HCT116 (cell line): Measurements from ENCODE around the gene ADGRV1. TPM values are rescaled to one million over a fixed set of nuclear protein-coding genes. Genes with fewer than 3 reads are reported as not detected.

Experiments
- ATAC-seq: fragments of 200-7000 bp; cut with Tn5 transposase; 2 replicates; pipeline ENCODE4 v1.9.1; 2020; ENCODE audit warnings: mild to moderate bottlenecking, moderate library complexity
- BruUV-seq: library from RNA; stranded (reverse); fragments of 400-500 nt; replicated peaks from 2 replicates; lab custom pipeline; 2021; lab: Mats Ljungman, UMichigan
- CTCF ChIA-PET: fragments of 300-600 bp; sonication (Branson Sonifier 250); formaldehyde crosslinking; loops from one replicate; lab custom pipeline; 2021; ENCODE audit warnings: antibody characterized with exemption; lab: Charles Lee
- POLR2A ChIA-PET: fragments of 300-600, 350-600 bp; sonication (Branson Sonifier 250); formaldehyde crosslinking; loops from one replicate; lab custom pipeline; 2021; ENCODE audit warnings: antibody characterized with exemption; lab: Charles Lee
- RAD21 ChIA-PET, 2 experiments: fragments of 300-600 bp; sonication (Branson Sonifier 250); formaldehyde crosslinking; loops; one replicate each; lab custom pipeline; 2023; ENCODE audit warnings: low total read pairs in 2 of 2; ENCODE audit not compliant: uncharacterized antibody in 2 of 2, unreplicated experiment in 2 of 2, low non-redundant PET in 1 of 2; lab: Charles Lee
- DNase-seq: peaks from one replicate; pipeline ENCODE4 v3.0.0-alpha.2; 2010; ENCODE audit warnings: low read depth, low spot score
- H2AFZ ChIP-seq: fragments of 200-600 bp; shearing (Covaris generic), sonication (generic); 2 replicates; pipeline ENCODE4 v1.6.1; 2017; ENCODE audit warnings: low read depth, mixed run types, mixed read lengths, antibody characterized with exemption, low read length; ENCODE audit not compliant: poor library complexity, severe bottlenecking
- H3K27ac ChIP-seq: 2 replicates; pipeline ENCODE4 v1.5.1; 2012; ENCODE audit warnings: low read depth, low read length
- H3K27me3 ChIP-seq: fragments of 200-600 bp; sonication (generic); 2 replicates; pipeline ENCODE4 v1.6.1; 2016; ENCODE audit warnings: mixed run types, low read length, mixed read lengths; ENCODE audit not compliant: insufficient read depth
- H3K36me3 ChIP-seq, 2 experiments: fragments of 200-500 bp in 1 of 2; fragments of 200-600 bp in 1 of 2; sonication (Bioruptor generic) in 1 of 2; sonication (generic) in 1 of 2; 2 replicates each; pipeline versions ENCODE4 v1.5.1 to v1.6.1; 2014 to 2016; ENCODE audit warnings: low read length in 2 of 2, inconsistent platforms in 1 of 2, mixed read lengths in 1 of 2, mixed run types in 1 of 2; ENCODE audit not compliant: insufficient read depth in 2 of 2, control insufficient read depth in 1 of 2
- H3K4me1 ChIP-seq, 2 experiments: fragments of 200-600 bp in 1 of 2; sonication (generic) in 1 of 2; 2 replicates each; pipeline versions ENCODE4 v1.5.1 to v1.6.1; 2012 to 2017; ENCODE audit warnings: low read length in 2 of 2, inconsistent platforms in 1 of 2, mild to moderate bottlenecking in 1 of 2, mixed read lengths in 1 of 2, mixed run types in 1 of 2, moderate library complexity in 1 of 2; ENCODE audit not compliant: insufficient read depth in 2 of 2, control insufficient read depth in 1 of 2
- H3K4me2 ChIP-seq: fragments of 200-600 bp; sonication (generic); 2 replicates; pipeline ENCODE4 v1.6.1; 2017; ENCODE audit warnings: mixed run types, low read length, mixed read lengths
- H3K4me3 ChIP-seq, 2 experiments: fragments of 200-600 bp in 1 of 2; sonication (generic) in 1 of 2; replicated peaks in 1 of 2; 2 replicates each; pipeline ENCODE4 v1.5.1; 2011 to 2016; ENCODE audit warnings: low read length in 2 of 2, control low read depth in 1 of 2, low read depth in 1 of 2, mild to moderate bottlenecking in 1 of 2, mixed read lengths in 1 of 2, mixed run types in 1 of 2
- H3K79me2 ChIP-seq: fragments of 200-600 bp; sonication (generic); 2 replicates; pipeline ENCODE4 v1.6.1; 2017; ENCODE audit warnings: mild to moderate bottlenecking, mixed run types, low read length, moderate library complexity, mixed read lengths; ENCODE audit not compliant: insufficient read depth
- H3K9ac ChIP-seq: fragments of 200-600 bp; sonication (generic); 2 replicates; pipeline ENCODE4 v1.6.1; 2016; ENCODE audit warnings: low read length, mixed read lengths
- H3K9me2 ChIP-seq: fragments of 200-600 bp; sonication (generic), shearing (Covaris generic); 2 replicates; pipeline ENCODE4 v1.6.1; 2017; ENCODE audit warnings: mixed run types, mild to moderate bottlenecking, moderate library complexity; ENCODE audit not compliant: insufficient read depth
- H3K9me3 ChIP-seq, 2 experiments: fragments of 200-500 bp in 1 of 2; fragments of 200-600 bp in 1 of 2; sonication (Bioruptor generic) in 1 of 2; sonication (generic) in 1 of 2; 2 replicates each; pipeline ENCODE4 v1.6.1; 2014 to 2017; ENCODE audit warnings: low read length in 2 of 2, mixed read lengths in 2 of 2, inconsistent platforms in 1 of 2, low read depth in 1 of 2, mild to moderate bottlenecking in 1 of 2, mixed run types in 1 of 2, moderate library complexity in 1 of 2; ENCODE audit not compliant: control insufficient read depth in 1 of 2, insufficient read depth in 1 of 2
- H4K20me1 ChIP-seq: fragments of 200-600 bp; sonication (generic), shearing (Covaris generic); 2 replicates; pipeline ENCODE4 v1.6.1; 2017; ENCODE audit warnings: mixed run types, mild to moderate bottlenecking, moderate library complexity; ENCODE audit not compliant: insufficient read depth
- ATF3 ChIP-seq: IDR thresholded peaks from 2 replicates; pipeline ENCODE4 v1.6.1; 2012
- CEBPB ChIP-seq: IDR thresholded peaks from 2 replicates; pipeline ENCODE4 v1.6.1; 2012; ENCODE audit warnings: low read depth
- EGR1 ChIP-seq: IDR thresholded peaks from 2 replicates; pipeline ENCODE4 v1.6.1; 2012; ENCODE audit warnings: low read depth
- EZH2 ChIP-seq: fragments of 200-600 bp; sonication (generic); IDR thresholded peaks from 2 replicates; pipeline ENCODE4 v1.6.1; 2017; ENCODE audit warnings: antibody characterized with exemption, mixed run types
- EZH2phosphoT487 ChIP-seq: fragments of 200-600 bp; IDR thresholded peaks from 2 replicates; pipeline ENCODE4 v1.6.1; 2018; ENCODE audit warnings: antibody characterized with exemption, borderline replicate concordance
- FOSL1 ChIP-seq: IDR thresholded peaks from 2 replicates; pipeline ENCODE4 v1.6.1; 2012; ENCODE audit warnings: low read depth
- MAX ChIP-seq: IDR thresholded peaks from 2 replicates; pipeline ENCODE4 v1.6.1; 2012
- POLR2A ChIP-seq: IDR thresholded peaks from 2 replicates; pipeline ENCODE4 v1.7.0; 2011; ENCODE audit warnings: borderline replicate concordance; ENCODE audit not compliant: insufficient read depth, insufficient read length; ENCODE audit errors: extremely low read depth
- POLR2AphosphoS5 ChIP-seq: IDR thresholded peaks from 2 replicates; pipeline ENCODE4 v1.6.1; 2011; ENCODE audit warnings: mild to moderate bottlenecking, low read depth, low read length, moderate library complexity
- RAD21 ChIP-seq: IDR thresholded peaks from 2 replicates; pipeline ENCODE4 v1.6.1; 2012; ENCODE audit warnings: low read depth, mild to moderate bottlenecking
- REST ChIP-seq: IDR thresholded peaks from 2 replicates; pipeline ENCODE4 v1.6.1; 2012; ENCODE audit warnings: low read depth
- SIN3A ChIP-seq: IDR thresholded peaks from 2 replicates; pipeline ENCODE4 v1.6.1; 2012; ENCODE audit warnings: low read depth
- SP1 ChIP-seq: IDR thresholded peaks from 2 replicates; pipeline ENCODE4 v1.6.1; 2012; ENCODE audit warnings: low read depth
- TCF7L2 ChIP-seq: IDR thresholded peaks from 2 replicates; pipeline ENCODE4 v1.7.0; 2011; ENCODE audit warnings: borderline replicate concordance, inconsistent platforms; ENCODE audit not compliant: insufficient read depth, insufficient read length; ENCODE audit errors: extremely low read depth
- intact Hi-C: fragments of 100-400 bp; cut with micrococcal nuclease; formaldehyde crosslinking; loops from 2 replicates; pipeline ENCODE4 v1.10.0; 2022
- total RNA-seq: library from RNA; stranded (reverse); gene quantifications from one replicate; pipeline ENCODE4 v1.2.1, GENCODE V29; 2021; ENCODE audit not compliant: unreplicated experiment

Gene ADGRV1
- total RNA-seq, 1 experiment from 2014 or later: 6.0 TPM

GRCh38 chr5:90644132-90644531 is 85.5 kb downstream of the ADGRV1 start:
- POLR2A ChIA-PET: no interaction called here
- Histone ChIP-seq H3K27ac (no peak overlapping the region), H3K79me2 (no peaks in the 10 kb centered on the region), H3K9me3 (no peaks in the 10 kb centered on the region), H4K20me1 (no peaks in the 10 kb centered on the region), H3K9ac (no peak overlapping the region), H3K9me2 (no peaks in the 10 kb centered on the region), H3K27me3 (no peaks in the 10 kb centered on the region), H3K4me2 (peak overlapping the region; percentile 30; the same call in 1 of the 2 replicates), H3K4me1 (peaks cover 12 to 15% of the 10 kb centered on the region in 2 experiments), H3K36me3 (no peaks in the 10 kb centered on the region), H2AFZ (no peak overlapping the region), H3K4me3 (no peak overlapping the region)
- TF ChIP-seq EGR1: no peak
- TF ChIP-seq SP1: no peak
- TF ChIP-seq TCF7L2: no peak
- TF ChIP-seq POLR2AphosphoS5: no peak
- TF ChIP-seq CEBPB: no peak
- no peak for TF ChIP-seq EZH2
- TF ChIP-seq SIN3A: no peak
- TF ChIP-seq REST: no peak
- TF ChIP-seq RAD21: no peak
- TF ChIP-seq POLR2A: no peak
- TF ChIP-seq EZH2phosphoT487: no peak
- TF ChIP-seq ATF3: no peak
- no peak for TF ChIP-seq MAX
- TF ChIP-seq FOSL1: no peak
- intact Hi-C loops: no loop called here
- BruUV-seq: no TSS peak
- CTCF ChIA-PET: no interaction called here
- DNase-seq: no peak
- RAD21 ChIA-PET: no interaction called here
- ATAC-seq: no peak
